Sciatic nerve (tissue), 2 donors: Measurements from ENCODE around the gene SF3B4. TPM values are rescaled to one million over a fixed set of nuclear protein-coding genes. Genes with fewer than 3 reads are reported as not detected.
"Not testable (repeated sequence)": the region's sequence is repeated elsewhere in the genome, so short reads cannot be mapped to it uniquely, and the experiment has no call there.

Experiments used
- ATAC-seq: fragments of 200-7000 bp; cut with Tn5 transposase; one replicate; pipeline ENCODE4 v1.9.1; 2020; ENCODE audit warnings: mild to moderate bottlenecking, moderate library complexity
- DNase-seq: peaks from one replicate; pipeline ENCODE4 v3.0.0-alpha.2; 2020; ENCODE audit warnings: low spot score
- intact Hi-C: fragments of 100-400 bp; cut with DNase I; formaldehyde crosslinking; loops from one replicate; pipeline ENCODE4 v1.14.2; 2022
- total RNA-seq: library from RNA; stranded (reverse); fragmentation: NEBNext Ultra II Directional; extraction: Animal tissue kit (Norgen Biotek cat#: 25700); gene quantifications from one replicate; pipeline ENCODE4 v1.2.1, GENCODE V29; 2021
- donor health status: DM: no; HTN: no; CAD: no.
- donor health status: DM: no; HTN: no; CAD: no.

SF3B4 gene
- total RNA-seq, 1 donor from 2014 or later: 32.7 TPM

- DNase-seq (no peak), ATAC-seq (no peak)
- intact Hi-C loops: no loop called here
These were observed 23.6 kb downstream of the SF3B4 start for GRCh38 chr1:149903836-149904491.

- peak; percentile 99 for ATAC-seq
- DNase-seq: peak; percentile 96
- intact Hi-C loops: no loop called here
These were observed 27.9 kb downstream of the SF3B4 start, which contains the start of gene BOLA1 for GRCh38 chr1:149899460-149900284. Gene BOLA1 (plus strand): TSS chr1:149899568. CDS start chr1:149900060, 492 bp downstream.

GRCh38 chr1:149896575-149896974 lies 31.0 kb downstream of the SF3B4 start:
- intact Hi-C loops: no loop called here
- DNase-seq: no peak

GRCh38 chr1:149888999-149889289 lies 38.7 kb downstream of the SF3B4 start:
- intact Hi-C loops: no loop called here

More at GRCh38 chr1:149896575-149896974, 31.0 kb downstream of the SF3B4 start:
- no peak for ATAC-seq

GRCh38 chr1:149888247-149888998 lies 39.2 kb downstream of the SF3B4 start:
- intact Hi-C loops: no loop called here

More at GRCh38 chr1:149888999-149889289, 38.7 kb downstream of the SF3B4 start:
- DNase-seq (peak; percentile 75), ATAC-seq (no peak)

DNA sequence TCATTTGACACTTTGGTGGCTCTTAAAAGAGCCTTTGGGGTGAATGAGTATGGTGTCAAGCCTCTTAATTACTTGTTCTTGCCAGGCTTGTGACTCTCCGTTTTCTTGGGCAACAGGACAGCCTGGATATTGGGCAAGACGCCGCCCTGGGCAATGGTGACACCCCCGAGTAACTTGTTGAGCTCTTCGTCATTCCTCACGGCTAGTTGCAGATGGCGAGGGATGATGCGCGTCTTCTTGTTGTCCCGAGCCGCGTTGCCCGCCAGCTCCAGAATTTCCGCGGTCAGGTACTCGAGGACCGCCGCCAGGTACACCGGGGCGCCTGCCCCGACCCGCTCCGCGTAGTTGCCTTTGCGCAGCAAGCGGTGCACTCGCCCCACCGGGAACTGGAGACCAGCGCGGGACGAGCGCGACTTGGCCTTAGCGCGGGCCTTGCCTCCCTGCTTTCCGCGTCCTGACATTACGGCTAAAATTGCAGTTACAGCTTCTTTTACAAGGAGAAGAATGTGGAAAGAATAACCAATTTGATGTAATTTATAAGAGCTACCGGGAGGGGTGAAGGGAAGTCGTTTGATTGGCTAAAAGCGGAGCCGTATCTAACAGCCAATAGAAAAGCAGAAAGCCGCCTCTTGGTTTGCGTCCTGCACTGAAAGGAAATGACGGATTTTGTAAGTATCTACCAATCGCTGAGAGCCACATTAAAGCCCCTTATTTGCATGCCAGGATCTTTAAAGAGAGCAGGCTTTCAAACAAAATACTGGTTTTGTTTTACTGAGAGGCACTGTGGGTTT lies 40.0 kb downstream of the SF3B4 start:
- DNase-seq (peak; percentile 84), ATAC-seq (peak; percentile 86)
- intact Hi-C loops: no loop called here

More at GRCh38 chr1:149888247-149888998, 39.2 kb downstream of the SF3B4 start:
- DNase-seq: peak; percentile 90
- peak; percentile 63 for ATAC-seq

- intact Hi-C loops, ATAC-seq, DNase-seq: not testable (repeated sequence)
These were observed 40.5 kb downstream of the SF3B4 start for GRCh38 chr1:149887196-149887455.

GRCh38 chr1:149886396-149887195 lies 41.0 kb downstream of the SF3B4 start:
- intact Hi-C loops: no loop called here
- peak; percentile 90 for ATAC-seq
- peak; percentile 89 for DNase-seq

DNA sequence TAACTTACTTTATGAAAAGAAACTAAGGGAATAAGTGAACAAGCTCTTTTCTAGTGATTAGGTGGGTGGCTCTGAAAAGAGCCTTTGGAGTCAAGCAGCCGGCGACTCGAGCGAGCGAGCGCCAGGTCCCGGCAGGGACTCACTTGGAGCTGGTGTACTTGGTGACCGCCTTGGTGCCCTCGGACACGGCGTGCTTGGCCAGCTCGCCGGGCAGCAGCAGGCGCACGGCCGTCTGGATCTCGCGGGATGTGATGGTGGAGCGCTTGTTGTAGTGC lies 41.5 kb downstream of the SF3B4 start:
- DNase-seq, intact Hi-C loops: not testable (repeated sequence)
- peak; percentile 2 for ATAC-seq

DNA sequence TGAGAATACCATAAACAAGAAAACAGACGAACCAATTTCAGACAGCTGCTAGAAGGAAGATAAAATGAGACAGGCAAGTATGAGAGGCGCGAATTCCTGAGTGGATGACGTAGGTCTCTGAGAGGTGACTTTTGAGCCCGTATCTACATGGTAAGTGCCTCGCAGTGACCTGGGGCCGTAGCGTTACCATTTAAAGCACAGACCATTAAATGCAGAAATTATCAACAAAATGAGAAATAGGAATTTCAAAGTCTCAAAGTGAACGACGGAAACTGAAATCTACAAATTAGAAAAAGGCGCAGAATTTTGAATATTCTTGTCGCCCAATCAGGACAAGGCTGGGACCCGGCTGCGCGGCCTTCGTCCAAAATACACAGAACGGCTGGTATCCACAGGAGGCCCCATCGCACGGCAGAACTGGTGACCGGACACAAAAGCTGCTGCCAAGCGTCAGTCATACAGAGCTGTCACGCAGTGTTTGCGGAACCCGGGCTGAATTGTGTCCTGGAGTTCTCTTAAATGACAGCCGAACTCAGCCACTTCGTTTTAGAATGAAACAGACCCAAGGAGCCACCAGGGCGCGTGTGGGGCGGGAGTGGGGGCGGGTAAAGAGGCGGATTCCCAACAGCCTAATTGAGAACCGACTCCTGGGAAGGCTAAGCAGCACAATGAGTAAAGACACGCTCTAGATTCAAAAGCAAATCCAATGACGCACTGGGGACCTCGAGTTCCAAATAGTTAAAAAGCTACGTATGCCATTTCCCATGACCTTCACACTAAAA lies 42.1 kb downstream of the SF3B4 start:
- peak; percentile 74 for ATAC-seq
- intact Hi-C loops: no loop called here
- peak; percentile 92 for DNase-seq

DNA sequence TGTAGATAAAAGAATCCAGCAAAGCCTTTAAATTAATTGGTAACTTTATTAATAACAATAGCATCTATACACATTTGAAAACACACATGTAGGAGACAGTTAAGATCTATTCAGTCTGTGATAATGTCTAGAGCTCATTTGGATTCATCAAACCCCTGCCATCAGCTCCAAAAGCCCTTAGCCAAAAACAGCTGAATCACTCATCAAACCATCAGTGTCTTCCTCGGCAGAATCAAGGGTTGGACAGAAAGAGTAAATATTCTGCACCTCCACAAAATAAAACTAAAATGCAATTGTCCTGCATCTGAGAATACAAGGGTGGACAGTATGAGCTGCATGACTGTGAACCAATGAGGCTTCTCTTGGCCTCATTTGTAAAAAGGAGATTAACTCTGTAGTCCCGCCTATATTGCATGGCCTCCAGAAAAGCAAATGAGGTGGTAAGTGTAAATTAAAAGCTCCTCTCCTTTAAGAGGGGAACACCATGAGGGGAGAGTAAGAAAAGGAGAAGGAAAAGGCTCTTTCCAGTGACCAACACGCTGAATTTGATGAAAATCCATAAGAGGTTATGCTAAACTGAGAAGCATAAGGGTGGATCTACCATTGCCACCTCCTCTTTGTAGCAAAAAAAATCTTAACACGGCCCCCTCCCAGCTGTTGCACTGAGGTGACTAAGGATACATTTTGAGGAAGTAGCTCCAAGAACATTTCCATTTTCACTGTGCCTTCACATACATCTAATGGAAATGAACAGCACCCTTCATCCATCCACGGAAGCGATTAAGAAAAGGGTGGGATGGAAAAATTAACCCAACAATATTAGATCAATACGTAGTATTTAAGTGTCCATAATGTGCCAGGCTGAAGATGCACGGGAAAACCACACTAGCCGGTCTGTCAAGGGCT lies 42.9 kb downstream of the SF3B4 start:
- intact Hi-C loops: no loop called here
- DNase-seq: no peak
- no peak for ATAC-seq

- intact Hi-C loops: no loop called here
- DNase-seq (no peak), ATAC-seq (no peak)
These were observed 43.9 kb downstream of the SF3B4 start for GRCh38 chr1:149883598-149884247.

GRCh38 chr1:149881876-149882275 lies 45.7 kb downstream of the SF3B4 start:
- no peak for DNase-seq
- intact Hi-C loops: no loop called here
- no peak for ATAC-seq

DNA sequence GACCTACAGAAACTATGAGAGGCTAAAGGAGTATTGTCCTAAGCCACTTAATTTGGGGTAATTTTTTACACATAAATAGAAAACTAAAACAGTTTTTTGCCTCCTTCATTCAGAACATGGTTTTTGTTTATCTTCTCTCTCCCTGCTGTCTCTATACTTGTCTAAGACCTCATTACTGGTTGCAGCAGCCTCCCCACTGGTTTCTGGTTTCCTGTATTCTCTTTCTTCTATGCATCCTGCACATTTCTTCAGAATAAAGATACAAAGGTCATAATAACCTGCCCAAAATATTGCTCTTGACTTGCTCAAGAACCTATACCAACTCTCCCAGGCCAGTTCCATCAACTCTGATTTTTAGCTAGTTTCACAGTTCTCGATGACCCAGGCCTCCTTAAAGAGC lies 48.0 kb downstream of the SF3B4 start:
- intact Hi-C loops: no loop called here

GRCh38 chr1:149877211-149877946 lies 50.2 kb downstream of the SF3B4 start:
- intact Hi-C loops: no loop called here
- no peak for DNase-seq
- no peak for ATAC-seq

More for the DNA sequence above, 48.0 kb downstream of the SF3B4 start:
- DNase-seq (no peak), ATAC-seq (no peak)
